Measurements from ENCODE around the gene GALNT18.
A peak's percentile ranks its signal among the peaks of the same experiment; 100 is the strongest.

GALNT18 gene

GRCh38 chr11:11531131-11531908 is 90.5 kb downstream of the GALNT18 start:
- no peak for DNase-seq (ENCODE audit: low spot score)

- DNase-seq (ENCODE audit: low spot score): no peak
Observed at GRCh38 chr11:11528986-11529385, 92.8 kb downstream of the GALNT18 start.

GRCh38 chr11:11525283-11525682 is 96.5 kb downstream of the GALNT18 start:
- no peak for DNase-seq (ENCODE audit: low spot score)

GRCh38 chr11:11524436-11525061 is 97.3 kb downstream of the GALNT18 start:
- peak; percentile 22 for DNase-seq (ENCODE audit: low spot score)

- no peak for DNase-seq (ENCODE audit: low spot score)
Observed at GRCh38 chr11:11522591-11522990, 99.2 kb downstream of the GALNT18 start.

- no peak for DNase-seq (ENCODE audit: low spot score)
Observed at GRCh38 chr11:11521306-11522002, 100.4 kb downstream of the GALNT18 start.

- no peak for DNase-seq (ENCODE audit: low spot score)
Observed at GRCh38 chr11:11520231-11521015, 101.4 kb downstream of the GALNT18 start.

- DNase-seq (ENCODE audit: low spot score): peak; percentile 25
Observed at GRCh38 chr11:11519184-11519583, 102.6 kb downstream of the GALNT18 start.

GRCh38 chr11:11514246-11514645 is 107.6 kb downstream of the GALNT18 start:
- DNase-seq (ENCODE audit: low spot score): peak; percentile 63

GRCh38 chr11:11513422-11513821 is 108.4 kb downstream of the GALNT18 start:
- no peak for DNase-seq (ENCODE audit: low spot score)

- DNase-seq (ENCODE audit: low spot score): no peak
Observed at GRCh38 chr11:11512929-11513328, 108.9 kb downstream of the GALNT18 start.

GRCh38 chr11:11512502-11512901 is 109.3 kb downstream of the GALNT18 start:
- DNase-seq (ENCODE audit: low spot score): no peak

GRCh38 chr11:11512090-11512489 is 109.7 kb downstream of the GALNT18 start:
- no peak for DNase-seq (ENCODE audit: low spot score)

GRCh38 chr11:11510939-11511338 is 110.9 kb downstream of the GALNT18 start:
- peak; percentile 26 for DNase-seq (ENCODE audit: low spot score)

GRCh38 chr11:11505692-11506091 is 116.1 kb downstream of the GALNT18 start:
- DNase-seq (ENCODE audit: low spot score): no peak

- peak; percentile 33 for DNase-seq (ENCODE audit: low spot score)
Observed at GRCh38 chr11:11505190-11505589, 116.6 kb downstream of the GALNT18 start.

GRCh38 chr11:11504071-11504470 is 117.7 kb downstream of the GALNT18 start:
- no peak for DNase-seq (ENCODE audit: low spot score)

GRCh38 chr11:11502263-11502861 is 119.4 kb downstream of the GALNT18 start:
- peak; percentile 43 for DNase-seq (ENCODE audit: low spot score)

GRCh38 chr11:11501546-11502262 is 120.1 kb downstream of the GALNT18 start:
- peak; percentile 34 for DNase-seq (ENCODE audit: low spot score)

- DNase-seq (ENCODE audit: low spot score): peak; percentile 49
Observed at GRCh38 chr11:11500744-11501487, 120.9 kb downstream of the GALNT18 start.

Data from kidney tubule cell (primary cell).